AG09309 (cell line): Measurements from ENCODE around the gene RFWD3.

Experiments used
- DNase-seq: peaks from one replicate; pipeline ENCODE4 v3.0.0-alpha.2; 2010; ENCODE audit warnings: low read depth
- H3K4me3 ChIP-seq: 2 replicates; pipeline ENCODE4 v1.5.1; 2011; ENCODE audit warnings: mild to moderate bottlenecking, low read depth, low read length, moderate library complexity; ENCODE audit not compliant: control insufficient read depth
- TF ChIP-seq, protein P1 (sequence below): IDR thresholded peaks from 2 replicates; pipeline ENCODE4 v1.5.1; 2011; ENCODE audit warnings: mild to moderate bottlenecking, low read depth, low read length, inconsistent platforms; ENCODE audit not compliant: insufficient read depth, control insufficient read depth; ENCODE audit errors: missing control alignments

Gene RFWD3

DNA sequence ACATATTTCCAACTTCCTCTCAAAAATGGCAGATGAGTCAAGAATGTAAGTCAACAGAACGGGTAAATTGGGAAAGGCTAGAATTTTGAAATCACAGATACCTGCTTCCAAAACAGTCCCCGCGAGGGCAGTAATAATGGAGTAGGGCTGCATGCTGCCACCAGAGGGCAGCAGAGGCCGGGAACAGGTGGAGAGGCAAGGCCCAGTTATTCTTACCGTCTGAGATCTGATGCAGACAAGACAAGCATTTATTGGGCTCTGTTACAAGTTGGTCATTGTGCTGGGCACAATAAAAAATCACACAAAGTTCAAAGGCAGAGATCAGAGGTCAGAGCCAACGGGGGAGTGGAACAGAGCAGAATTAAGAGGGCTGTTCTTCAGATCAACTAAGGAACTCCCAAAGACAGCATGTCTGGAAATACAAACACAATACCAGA is 42.8 kb upstream of the RFWD3 start:
- no peak overlapping the region for H3K4me3 ChIP-seq
- DNase-seq = no peak
- TF ChIP-seq, protein P1, sequence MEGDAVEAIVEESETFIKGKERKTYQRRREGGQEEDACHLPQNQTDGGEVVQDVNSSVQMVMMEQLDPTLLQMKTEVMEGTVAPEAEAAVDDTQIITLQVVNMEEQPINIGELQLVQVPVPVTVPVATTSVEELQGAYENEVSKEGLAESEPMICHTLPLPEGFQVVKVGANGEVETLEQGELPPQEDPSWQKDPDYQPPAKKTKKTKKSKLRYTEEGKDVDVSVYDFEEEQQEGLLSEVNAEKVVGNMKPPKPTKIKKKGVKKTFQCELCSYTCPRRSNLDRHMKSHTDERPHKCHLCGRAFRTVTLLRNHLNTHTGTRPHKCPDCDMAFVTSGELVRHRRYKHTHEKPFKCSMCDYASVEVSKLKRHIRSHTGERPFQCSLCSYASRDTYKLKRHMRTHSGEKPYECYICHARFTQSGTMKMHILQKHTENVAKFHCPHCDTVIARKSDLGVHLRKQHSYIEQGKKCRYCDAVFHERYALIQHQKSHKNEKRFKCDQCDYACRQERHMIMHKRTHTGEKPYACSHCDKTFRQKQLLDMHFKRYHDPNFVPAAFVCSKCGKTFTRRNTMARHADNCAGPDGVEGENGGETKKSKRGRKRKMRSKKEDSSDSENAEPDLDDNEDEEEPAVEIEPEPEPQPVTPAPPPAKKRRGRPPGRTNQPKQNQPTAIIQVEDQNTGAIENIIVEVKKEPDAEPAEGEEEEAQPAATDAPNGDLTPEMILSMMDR = peak; percentile 98

DNA sequence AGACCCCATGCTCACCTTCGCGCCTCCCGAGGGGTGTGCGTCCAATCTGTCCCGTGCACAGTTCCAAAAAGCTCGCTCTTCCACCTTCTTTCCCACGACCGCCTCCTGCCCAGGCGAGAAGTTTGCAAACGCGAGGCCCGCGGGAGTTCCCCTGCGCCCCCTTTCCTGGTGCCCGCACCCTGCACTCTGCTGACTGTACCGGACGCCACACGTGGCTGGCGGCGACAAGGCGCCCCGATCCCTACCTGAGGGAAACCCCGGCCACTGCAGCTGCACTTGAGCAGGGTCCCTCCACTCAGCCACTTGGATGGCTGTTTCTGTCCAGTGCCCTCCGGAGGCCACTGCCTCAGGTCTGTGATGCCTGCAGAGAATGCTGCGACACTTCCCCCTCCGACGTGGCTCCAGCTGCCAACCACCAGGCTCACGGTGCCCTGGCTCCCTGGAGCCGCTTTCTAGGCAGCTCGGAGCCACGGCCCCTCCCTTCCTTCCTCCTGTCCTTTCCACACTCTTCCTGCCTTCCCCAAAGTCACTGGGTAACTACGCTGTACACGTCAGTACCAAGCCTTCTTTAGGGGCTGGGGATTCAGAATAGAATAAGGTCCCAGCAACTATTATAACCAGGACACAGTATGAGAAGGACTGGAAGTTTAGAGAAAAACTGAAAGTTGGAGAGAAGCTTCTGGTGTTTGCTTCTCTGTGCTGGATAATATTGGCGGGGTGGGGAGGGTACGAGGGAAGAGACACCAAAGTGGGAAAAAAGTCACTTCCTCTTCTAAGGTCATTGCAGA is 34.0 kb upstream of the RFWD3 start, which contains the start of gene MLKL:
MLKL (minus strand) TSS at position 425 of the 788 bp plus-strand sequence. CDS start 5,105 bp downstream, outside the sequence.
- H3K4me3 ChIP-seq = peak within 1 kb of the TSS; percentile 66
- TF ChIP-seq, protein P1 = peak; percentile 14
- DNase-seq = no peak

DNA sequence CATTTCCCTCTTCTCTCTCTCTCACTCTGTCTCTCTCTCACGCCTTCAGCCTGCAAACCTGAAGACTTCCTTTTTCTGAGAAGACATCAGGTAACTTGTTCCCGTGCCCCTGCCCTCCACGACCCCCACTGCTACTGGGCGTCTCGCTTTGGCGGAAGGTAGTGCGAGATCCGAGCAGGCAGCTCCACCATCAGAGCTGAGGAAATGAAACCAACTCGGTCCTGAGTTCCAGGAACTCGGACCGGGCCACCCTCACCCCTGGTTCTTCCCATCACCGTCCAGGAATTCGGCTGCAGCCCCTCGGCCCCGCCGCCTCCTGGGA is 33.4 kb upstream of the RFWD3 start:
- no peak for DNase-seq
- H3K4me3 ChIP-seq = peak overlapping the region; percentile 66
- TF ChIP-seq, protein P1 = no peak

DNA sequence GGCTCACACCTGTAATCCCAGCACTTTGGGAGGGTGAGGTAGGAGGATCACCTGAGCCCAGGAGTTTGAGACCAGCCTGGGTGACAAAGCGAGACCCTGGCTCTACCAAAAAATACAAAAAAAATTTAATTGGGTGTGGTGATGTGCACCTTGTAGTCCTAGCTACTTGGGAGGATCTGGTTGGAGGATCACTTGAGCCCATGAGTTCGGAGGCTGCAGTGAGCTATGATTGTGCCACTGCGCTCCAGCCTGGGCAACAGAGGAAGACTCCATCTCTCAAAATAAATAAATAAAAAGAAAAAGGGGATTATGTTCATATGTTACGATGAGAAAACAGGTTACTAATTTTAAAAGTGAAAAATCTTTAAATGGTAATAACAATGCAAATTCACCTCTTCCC is 33.0 kb upstream of the RFWD3 start:
- TF ChIP-seq, protein P1 = no peak
- DNase-seq = no peak
- peak overlapping the region; percentile 66 for H3K4me3 ChIP-seq

DNA sequence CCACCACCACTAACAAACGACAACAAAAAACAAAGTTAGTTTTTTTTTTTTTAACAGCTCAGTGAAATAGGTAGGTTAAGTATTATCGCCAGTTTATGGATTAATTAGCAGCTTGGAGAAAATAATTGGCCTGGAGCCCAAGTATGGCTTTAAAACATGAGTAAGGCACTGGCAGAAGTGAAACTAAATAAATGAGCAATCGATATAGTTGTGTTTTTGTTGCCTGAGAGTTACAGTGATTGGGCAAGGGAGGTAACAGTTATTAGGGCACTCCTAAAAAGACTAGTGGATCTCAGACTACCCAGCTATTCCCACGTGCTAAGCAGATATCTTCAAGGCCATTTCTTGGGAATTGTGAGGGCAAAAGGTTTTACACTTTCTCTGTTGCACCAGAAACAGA is 31.5 kb upstream of the RFWD3 start:
- TF ChIP-seq, protein P1 = no peak
- no peak overlapping the region for H3K4me3 ChIP-seq
- no peak for DNase-seq

DNA sequence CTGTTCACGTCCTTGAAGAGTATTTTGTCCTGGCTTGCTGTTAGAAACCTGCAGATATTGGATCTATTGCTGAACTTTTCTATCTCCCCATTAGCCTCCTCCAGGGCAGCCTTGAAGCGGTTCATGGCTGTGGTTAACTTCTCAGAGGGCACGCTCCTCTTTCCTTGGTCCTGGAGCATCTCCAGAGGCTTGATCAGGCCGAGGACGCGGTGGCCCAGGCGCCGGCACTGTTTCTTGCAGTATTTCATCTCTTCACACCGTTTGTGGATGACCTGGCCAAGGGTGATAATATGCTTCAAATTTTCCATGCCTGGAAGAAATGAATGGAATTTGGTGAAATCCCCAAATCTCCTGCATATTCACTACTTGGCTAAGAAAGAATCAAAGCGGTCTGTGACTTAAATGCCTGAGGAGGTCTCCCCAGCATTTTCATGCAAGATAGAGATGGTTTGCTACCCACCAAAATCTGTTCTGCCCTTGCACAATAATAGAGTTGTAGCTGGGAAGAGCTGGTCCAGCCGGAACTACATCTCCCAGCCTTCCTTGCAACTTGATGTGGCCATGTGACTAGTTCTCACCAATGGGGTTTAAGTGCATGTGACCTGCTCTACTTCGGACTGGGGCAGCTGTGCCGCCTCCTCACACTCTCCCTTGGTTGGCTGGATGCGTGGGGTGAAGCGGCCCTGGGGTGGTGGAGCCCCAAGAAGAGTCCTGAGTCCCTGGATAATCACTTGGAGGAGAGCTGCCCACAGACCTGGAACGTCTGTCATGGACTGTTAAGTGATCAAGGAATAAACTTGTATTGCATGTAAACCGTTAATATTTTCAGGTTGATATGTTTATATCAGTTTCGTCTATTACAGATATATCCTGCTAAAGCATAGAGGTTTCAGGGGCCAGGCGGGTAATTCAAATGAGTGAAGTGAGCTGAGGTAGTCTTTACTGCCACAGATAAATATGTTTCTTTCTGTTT is 29.1 kb upstream of the RFWD3 start:
- DNase-seq = peak; percentile 70
- TF ChIP-seq, protein P1 = no peak
- peak overlapping the region; percentile 14 for H3K4me3 ChIP-seq
